Activated naive CD8-positive, alpha-beta T cell treated with anti-CD3 and anti-CD28 coated beads for 36 hours (primary cell): ENCODE results near the gene EGFLAM. TPM values are rescaled to one million over a fixed set of nuclear protein-coding genes. Genes with fewer than 3 reads are reported as not detected.
"Not testable (repeated sequence)": the region's sequence is repeated elsewhere in the genome, so short reads cannot be mapped to it uniquely, and the experiment has no call there.

Source experiments
- DNase-seq: peaks from one replicate; pipeline ENCODE4 v3.0.0; 2021
- H3K27ac Mint-ChIP-seq: one replicate; pipeline ENCODE4 v1.8.0; 2022; ENCODE audit warnings: mild to moderate bottlenecking, moderate library complexity, mixed read lengths
- H3K27me3 Mint-ChIP-seq: one replicate; pipeline ENCODE4 v1.8.0; 2022; ENCODE audit warnings: mild to moderate bottlenecking, mixed read lengths
- H3K36me3 Mint-ChIP-seq: one replicate; pipeline ENCODE4 v1.8.0; 2021; ENCODE audit warnings: mild to moderate bottlenecking, mixed read lengths
- H3K4me1 Mint-ChIP-seq: one replicate; pipeline ENCODE4 v1.8.0; 2021; ENCODE audit warnings: mixed read lengths
- H3K4me3 Mint-ChIP-seq: one replicate; pipeline ENCODE4 v1.8.0; 2022; ENCODE audit warnings: mild to moderate bottlenecking, moderate library complexity, mixed read lengths
- H3K9me3 Mint-ChIP-seq: one replicate; pipeline ENCODE4 v1.8.0; 2022; ENCODE audit warnings: mixed read lengths
- total RNA-seq, 2 experiments: library from RNA; stranded (reverse); gene quantifications; one replicate each; pipeline ENCODE4 v1.2.3, GENCODE V29; 2021

EGFLAM gene
- total RNA-seq, 2 experiments from 2014 or later, result not detected

GRCh38 chr5:38400365-38400764 is 142.0 kb downstream of the EGFLAM start:
- no peaks in the 10 kb centered on the region for H3K9me3 Mint-ChIP-seq
- H3K27ac Mint-ChIP-seq, result no peak overlapping the region
- H3K4me3 Mint-ChIP-seq, result no peak overlapping the region
- no peak for DNase-seq
- no peaks in the 10 kb centered on the region for H3K36me3 Mint-ChIP-seq
- H3K27me3 Mint-ChIP-seq, result peaks cover 48% of the 10 kb centered on the region
- H3K4me1 Mint-ChIP-seq, result no peaks in the 10 kb centered on the region

DNA sequence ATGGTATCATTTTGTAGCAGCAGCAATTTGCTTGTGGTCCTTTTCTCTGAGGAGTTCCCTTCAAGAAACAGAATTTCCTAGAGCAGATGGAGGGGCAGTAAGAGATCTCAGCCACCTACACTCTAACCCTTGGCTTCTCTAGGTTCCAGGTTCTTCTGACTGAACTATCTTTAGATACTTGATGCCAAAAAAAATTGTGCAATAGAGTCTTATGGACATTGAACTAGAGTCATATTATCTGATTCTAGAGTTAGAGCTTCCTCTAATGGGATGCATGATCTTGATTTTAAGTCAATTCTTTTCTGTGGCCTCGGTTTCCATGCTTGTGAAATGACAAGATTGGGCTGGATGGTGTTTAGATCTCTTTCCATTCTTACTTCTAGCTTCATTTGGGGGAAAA is 142.8 kb downstream of the EGFLAM start:
- Mint-ChIP-seq H3K4me1 (no peaks in the 10 kb centered on the region), H3K36me3 (no peaks in the 10 kb centered on the region), H3K27ac (no peak overlapping the region), H3K27me3 (peaks cover 53% of the 10 kb centered on the region), H3K4me3 (no peak overlapping the region), H3K9me3 (no peaks in the 10 kb centered on the region)
- DNase-seq, result no peak

GRCh38 chr5:38403406-38403805 is 145.0 kb downstream of the EGFLAM start:
- no peaks in the 10 kb centered on the region for H3K36me3 Mint-ChIP-seq
- H3K9me3 Mint-ChIP-seq, result no peaks in the 10 kb centered on the region
- peaks cover 50% of the 10 kb centered on the region for H3K27me3 Mint-ChIP-seq
- H3K4me1 Mint-ChIP-seq, result no peaks in the 10 kb centered on the region
- DNase-seq, result no peak
- H3K4me3 Mint-ChIP-seq, result no peak overlapping the region
- no peak overlapping the region for H3K27ac Mint-ChIP-seq

DNA sequence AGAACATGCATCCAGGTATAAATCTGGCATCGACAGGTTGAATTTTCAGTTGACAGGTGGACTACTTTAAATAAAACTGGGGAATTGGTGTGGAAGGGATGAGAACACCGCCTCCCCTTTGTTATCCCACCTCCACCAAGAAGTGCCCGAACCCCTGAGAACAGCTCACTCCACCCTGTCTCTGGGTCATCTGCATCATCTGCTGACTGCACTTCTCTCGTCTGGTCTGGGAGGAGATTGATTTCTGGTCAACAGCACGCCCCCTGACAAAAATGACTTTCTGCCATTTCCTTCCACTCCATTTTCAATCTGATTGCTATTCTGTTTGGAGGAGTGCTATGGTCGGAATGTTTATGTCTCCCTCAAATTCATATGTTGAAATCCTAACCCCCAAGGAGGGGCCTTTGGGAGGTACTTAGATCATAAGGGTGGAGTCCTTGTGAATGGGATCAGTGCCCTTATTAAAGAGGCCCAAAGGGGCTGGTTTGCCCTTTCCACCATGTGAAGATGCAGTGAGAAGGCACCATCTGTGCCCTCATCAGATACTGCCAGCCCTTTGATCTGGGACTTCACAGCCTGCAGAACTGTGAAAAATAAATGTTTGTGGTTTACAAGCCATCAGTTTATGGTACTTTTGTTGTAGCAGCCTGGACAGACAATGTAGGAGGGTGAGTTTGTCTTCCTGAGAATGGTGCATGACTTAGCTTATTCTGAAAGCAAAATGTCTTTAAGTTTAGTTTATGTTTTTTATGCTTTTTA is 145.7 kb downstream of the EGFLAM start:
- no peak for DNase-seq
- H3K9me3 Mint-ChIP-seq, result no peaks in the 10 kb centered on the region
- H3K4me1 Mint-ChIP-seq, result no peaks in the 10 kb centered on the region
- H3K36me3 Mint-ChIP-seq, result no peaks in the 10 kb centered on the region
- peaks cover 52% of the 10 kb centered on the region for H3K27me3 Mint-ChIP-seq
- no peak overlapping the region for H3K27ac Mint-ChIP-seq
- H3K4me3 Mint-ChIP-seq, result no peak overlapping the region

DNA sequence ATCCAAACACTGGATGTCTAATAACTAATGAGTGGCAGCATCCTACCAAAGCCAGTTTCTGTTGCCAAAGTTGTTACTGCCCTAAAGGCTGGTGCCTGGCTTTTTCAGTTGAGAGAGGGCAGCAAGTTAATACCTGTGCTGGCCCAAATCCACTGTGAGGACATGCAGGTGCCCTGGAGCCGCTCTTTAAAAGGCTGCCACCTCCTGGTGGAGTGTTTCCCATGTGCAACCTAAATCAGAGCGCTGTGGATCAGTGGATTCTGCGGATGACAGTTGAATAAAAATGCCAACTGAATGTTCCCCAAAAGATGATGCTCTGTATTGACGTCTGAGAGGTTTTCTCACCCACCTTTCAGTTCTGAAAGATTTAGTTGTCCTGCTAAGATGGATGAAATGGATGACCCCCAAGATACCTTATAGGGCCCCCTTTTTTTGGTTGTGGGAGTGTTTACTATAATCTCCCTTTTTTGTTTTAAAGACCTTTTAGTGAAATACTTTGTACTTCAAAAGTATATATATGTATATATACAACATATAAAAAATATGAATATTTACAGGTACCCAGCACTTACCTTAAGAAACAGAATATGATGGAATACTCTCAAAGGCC is 146.4 kb downstream of the EGFLAM start:
- peaks cover 48% of the 10 kb centered on the region for H3K27me3 Mint-ChIP-seq
- H3K4me3 Mint-ChIP-seq, result no peak overlapping the region
- H3K9me3 Mint-ChIP-seq, result no peaks in the 10 kb centered on the region
- H3K36me3 Mint-ChIP-seq, result no peaks in the 10 kb centered on the region
- no peak overlapping the region for H3K27ac Mint-ChIP-seq
- H3K4me1 Mint-ChIP-seq, result no peaks in the 10 kb centered on the region
- no peak for DNase-seq

DNA sequence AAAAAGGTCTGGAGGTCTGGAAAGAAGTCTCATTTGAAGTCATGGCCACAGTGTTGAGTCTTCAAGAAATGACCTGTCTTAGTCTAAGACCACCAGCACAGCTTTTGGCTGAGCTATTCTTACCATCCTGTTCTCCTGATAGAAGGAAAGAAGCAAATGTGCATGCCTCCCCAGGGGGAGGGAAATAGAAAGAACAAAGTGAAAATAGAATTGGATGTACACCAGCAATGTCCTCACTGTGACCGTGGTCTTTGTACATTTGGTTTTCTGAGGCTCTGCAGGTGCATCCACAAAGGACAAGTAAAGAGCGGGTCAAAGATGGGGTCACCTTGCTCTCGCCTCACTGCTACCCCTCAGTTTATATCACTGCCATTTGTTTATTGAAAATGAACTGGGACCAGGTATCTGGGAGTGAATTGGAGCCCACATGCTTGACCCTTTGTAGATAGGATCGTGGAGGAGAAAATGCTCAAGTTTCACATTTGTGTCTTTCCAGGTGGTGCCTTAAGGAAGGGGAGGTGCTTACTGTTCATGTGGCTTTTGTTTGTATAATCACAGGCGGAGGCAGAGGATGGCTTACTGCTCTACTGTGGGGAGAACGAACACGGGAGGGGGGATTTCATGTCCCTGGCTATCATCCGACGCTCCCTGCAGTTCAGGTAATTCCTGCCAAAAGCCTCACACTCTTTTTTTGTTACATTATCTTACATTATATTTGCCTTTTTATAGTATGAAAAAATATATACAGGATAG is 150.3 kb downstream of the EGFLAM start:
- no peak for DNase-seq
- Mint-ChIP-seq H3K27me3 (peaks cover 22% of the 10 kb centered on the region), H3K4me3 (no peak overlapping the region), H3K4me1 (no peaks in the 10 kb centered on the region), H3K27ac (no peak overlapping the region), H3K9me3 (no peaks in the 10 kb centered on the region), H3K36me3 (no peaks in the 10 kb centered on the region)

GRCh38 chr5:38410304-38410990 is 152.1 kb downstream of the EGFLAM start:
- Mint-ChIP-seq H3K4me1 (no peaks in the 10 kb centered on the region), H3K9me3 (no peaks in the 10 kb centered on the region), H3K36me3 (no peaks in the 10 kb centered on the region), H3K4me3 (no peak overlapping the region), H3K27ac (no peak overlapping the region), H3K27me3 (peaks cover 17% of the 10 kb centered on the region)
- DNase-seq, result no peak

DNA sequence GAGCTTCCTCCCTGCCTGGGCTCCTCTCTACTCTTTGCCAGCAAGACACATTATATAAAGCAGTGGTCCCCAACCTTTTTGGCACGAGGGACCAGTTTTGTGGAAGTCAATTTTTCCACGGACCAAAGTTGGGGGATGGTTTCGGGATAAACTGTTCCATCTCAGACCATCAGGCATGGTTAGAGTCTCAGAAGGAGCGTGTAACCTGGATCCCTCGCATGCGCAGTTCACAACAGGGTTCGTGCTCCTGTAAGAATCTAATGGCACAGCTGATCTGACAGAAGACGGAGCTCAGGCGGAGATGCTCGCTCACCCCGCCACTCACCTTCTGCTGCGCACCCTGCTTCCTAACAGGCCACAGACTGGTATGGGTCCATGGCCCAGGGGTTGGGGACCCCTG is 155.3 kb downstream of the EGFLAM start:
- Mint-ChIP-seq H3K4me3 (no peak overlapping the region), H3K27me3 (peaks cover 21% of the 10 kb centered on the region), H3K4me1 (no peaks in the 10 kb centered on the region), H3K9me3 (no peaks in the 10 kb centered on the region), H3K27ac (no peak overlapping the region), H3K36me3 (no peaks in the 10 kb centered on the region)
- DNase-seq, result no peak

DNA sequence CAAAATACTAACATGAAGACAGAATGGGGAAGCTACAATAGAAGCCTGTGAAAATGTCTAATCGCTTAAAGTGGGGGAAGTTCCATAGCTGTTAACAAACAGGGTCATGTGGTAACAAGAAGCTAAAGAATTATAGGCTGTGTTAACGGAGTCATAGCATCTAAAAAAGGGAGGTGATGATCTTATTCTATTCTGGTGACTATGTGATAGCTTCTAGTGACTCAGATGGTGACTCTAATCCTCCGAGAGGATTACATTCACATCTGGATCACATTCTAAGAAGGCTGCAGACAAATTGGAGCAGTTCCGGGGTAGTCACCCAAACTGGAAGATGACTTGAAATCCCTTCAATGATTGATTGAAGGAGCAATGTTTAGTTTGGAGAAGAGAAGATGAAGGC is 156.0 kb downstream of the EGFLAM start:
- Mint-ChIP-seq H3K4me3 (no peak overlapping the region), H3K9me3 (no peaks in the 10 kb centered on the region), H3K27ac (no peak overlapping the region), H3K36me3 (no peaks in the 10 kb centered on the region), H3K4me1 (no peaks in the 10 kb centered on the region), H3K27me3 (peaks cover 24% of the 10 kb centered on the region)
- DNase-seq, result no peak

DNA sequence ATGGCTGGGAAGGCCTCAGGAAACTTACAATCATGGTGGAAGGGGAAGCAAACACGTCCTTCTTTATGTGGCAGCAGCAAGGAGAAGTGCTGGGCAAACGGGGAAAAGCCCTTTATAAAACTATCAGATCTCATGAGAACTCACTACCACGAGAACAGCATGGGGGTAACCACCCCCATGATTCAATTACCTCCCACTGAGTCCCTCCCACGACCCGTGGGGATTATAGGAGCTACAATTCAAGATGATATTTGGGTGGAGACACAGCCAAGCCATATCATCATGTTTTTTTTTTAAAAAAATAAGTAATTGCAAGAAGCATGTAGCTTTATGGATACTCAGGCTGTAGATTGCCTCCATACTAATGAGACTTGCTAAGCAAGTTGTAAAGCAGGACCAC is 157.4 kb downstream of the EGFLAM start:
- not testable (repeated sequence) for H3K4me1 Mint-ChIP-seq, H3K9me3 Mint-ChIP-seq, H3K27ac Mint-ChIP-seq

DNA sequence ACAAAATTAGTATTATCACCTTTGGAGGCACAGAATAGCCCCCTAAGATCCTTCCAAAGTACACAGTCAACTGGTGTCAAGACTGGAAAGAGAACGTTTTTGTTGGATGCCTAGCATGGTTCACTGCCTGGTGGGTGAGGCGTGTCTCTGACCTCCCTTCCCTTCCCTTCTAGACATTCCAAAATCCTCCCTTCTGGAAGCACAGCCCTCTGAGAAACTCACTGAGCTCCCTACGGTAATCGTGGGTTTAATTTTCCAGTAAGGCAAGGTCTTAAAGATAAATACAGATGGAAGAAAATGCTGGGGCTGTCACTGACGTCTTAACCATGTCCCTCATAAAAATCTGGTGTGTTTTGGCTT is 159.3 kb downstream of the EGFLAM start:
- DNase-seq, result no peak
- no peaks in the 10 kb centered on the region for H3K4me1 Mint-ChIP-seq
- H3K27me3 Mint-ChIP-seq, result peaks cover 40% of the 10 kb centered on the region
- no peak overlapping the region for H3K4me3 Mint-ChIP-seq
- H3K9me3 Mint-ChIP-seq, result no peaks in the 10 kb centered on the region
- no peaks in the 10 kb centered on the region for H3K36me3 Mint-ChIP-seq
- no peak overlapping the region for H3K27ac Mint-ChIP-seq

More for the DNA sequence above, 157.4 kb downstream of the EGFLAM start:
- H3K27me3 Mint-ChIP-seq, result peaks cover 32% of the 10 kb centered on the region
- not testable (repeated sequence) for DNase-seq, H3K36me3 Mint-ChIP-seq, H3K4me3 Mint-ChIP-seq

DNA sequence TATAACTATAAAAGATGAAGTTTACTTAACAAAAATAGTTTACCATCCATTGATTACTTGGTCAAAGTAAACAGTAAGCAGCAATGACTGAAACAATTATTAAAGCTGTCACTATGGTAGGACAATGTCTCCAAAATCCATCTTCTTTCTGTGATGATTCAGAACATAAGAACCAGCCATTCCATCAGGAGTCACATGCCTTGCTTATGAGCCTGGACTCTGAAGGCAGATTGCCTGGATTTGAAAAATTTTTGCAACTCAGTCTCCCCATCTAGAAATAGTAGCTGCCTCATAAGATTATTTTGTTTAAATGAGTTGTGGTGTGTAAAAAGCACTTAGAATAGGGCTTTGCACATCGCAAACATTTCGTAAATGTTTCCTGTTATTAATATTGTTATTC is 161.9 kb downstream of the EGFLAM start:
- Mint-ChIP-seq H3K27ac (no peak overlapping the region), H3K4me3 (no peak overlapping the region), H3K9me3 (no peaks in the 10 kb centered on the region), H3K27me3 (peaks cover 50% of the 10 kb centered on the region), H3K4me1 (no peaks in the 10 kb centered on the region), H3K36me3 (no peaks in the 10 kb centered on the region)
- no peak for DNase-seq

GRCh38 chr5:38420691-38421390 is 162.5 kb downstream of the EGFLAM start:
- Mint-ChIP-seq H3K27me3 (peaks cover 47% of the 10 kb centered on the region), H3K27ac (no peak overlapping the region), H3K9me3 (no peaks in the 10 kb centered on the region), H3K4me1 (no peaks in the 10 kb centered on the region), H3K36me3 (no peaks in the 10 kb centered on the region), H3K4me3 (no peak overlapping the region)
- peak; percentile 6 for DNase-seq

DNA sequence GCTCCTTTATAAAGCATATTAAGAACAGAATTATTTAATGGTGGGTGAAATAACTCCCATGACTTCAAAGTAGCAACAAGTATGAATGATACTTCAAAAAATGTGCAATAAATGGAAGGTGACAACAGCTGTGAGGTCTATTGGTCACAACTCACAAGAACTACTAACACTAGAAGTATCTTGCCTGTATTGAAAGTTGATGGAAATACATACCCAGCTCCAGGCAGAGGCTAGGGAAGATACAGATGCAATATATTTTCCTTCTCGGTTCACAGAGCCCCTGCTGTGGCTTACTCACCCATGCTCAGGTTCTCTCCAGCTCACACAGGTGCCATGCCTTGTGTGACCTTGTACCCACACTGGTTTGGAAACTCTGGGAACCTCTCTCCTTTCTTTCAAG is 164.3 kb downstream of the EGFLAM start:
- Mint-ChIP-seq H3K4me1 (no peaks in the 10 kb centered on the region), H3K36me3 (no peaks in the 10 kb centered on the region), H3K27ac (no peak overlapping the region), H3K4me3 (no peak overlapping the region), H3K9me3 (no peaks in the 10 kb centered on the region), H3K27me3 (peaks cover 44% of the 10 kb centered on the region)
- DNase-seq, result no peak
